Tibial nerve (tissue), 4 donors: ENCODE data around the gene SOX8. TPM values are rescaled to one million over a fixed set of nuclear protein-coding genes. Genes with fewer than 3 reads are reported as not detected.
"Not testable (repeated sequence)": the region's sequence is repeated elsewhere in the genome, so short reads cannot be mapped to it uniquely, and the experiment has no call there.

Experiments used
- DNase-seq, 2 donors: peaks; one replicate each; pipeline ENCODE4 v3.0.0-alpha.2; 2019; ENCODE audit warnings: low spot score in 2 of 2
- H3K27ac ChIP-seq, 4 donors: fragments of 200-600 bp; sonication (generic) in 3 of 4; one replicate each; pipeline ENCODE4 v1.5.1; 2017 to 2019; ENCODE audit warnings: mild to moderate bottlenecking in 1 of 4
- H3K27me3 ChIP-seq, 2 donors: fragments of 200-600 bp; sonication (generic) in 1 of 2; one replicate each; pipeline versions ENCODE4 v1.5.1 to v1.6.0; 2017 to 2019
- H3K36me3 ChIP-seq, 3 donors: fragments of 200-600 bp; sonication (generic); one replicate each; pipeline ENCODE4 v1.5.1; 2018 to 2019
- H3K4me1 ChIP-seq, 4 donors: fragments of 200-600 bp; sonication (generic) in 3 of 4; one replicate each; pipeline ENCODE4 v1.5.1; 2017 to 2019
- H3K4me3 ChIP-seq, 4 donors: fragments of 200-600 bp; sonication (generic) in 3 of 4; one replicate each; pipeline ENCODE4 v1.5.1; 2017 to 2019; ENCODE audit warnings: mild to moderate bottlenecking in 1 of 4, moderate library complexity in 1 of 4
- H3K9me3 ChIP-seq, 4 donors: fragments of 200-600 bp; sonication (generic) in 3 of 4; one replicate each; pipeline ENCODE4 v1.5.1; 2017 to 2019
- EP300 ChIP-seq, 2 donors: sonication (generic); formaldehyde crosslinking; IDR thresholded peaks; one replicate each; pipeline ENCODE4 v1.6.1; 2017; ENCODE audit warnings: antibody characterized with exemption in 2 of 2, mild to moderate bottlenecking in 1 of 2
- POLR2A ChIP-seq, 2 donors: fragments of 450-650 bp; IDR thresholded peaks; one replicate each; pipeline ENCODE4 v1.6.1; 2017; ENCODE audit warnings: antibody characterized with exemption in 2 of 2, mild to moderate bottlenecking in 2 of 2, moderate library complexity in 2 of 2
- WGBS, 2 donors: methylation state at CpG; one replicate each; pipeline ENCODE4 v1.1.5; 2018; 5-methylcytosine and 5-hydroxymethylcytosine counted together
- total RNA-seq, 4 donors: library from RNA; depleted of rRNA; stranded (reverse); fragments of >200 nt; gene quantifications; one replicate each; pipeline ENCODE4 v1.1.0, GENCODE V29; 2016
- TF ChIP-seq, protein P1 (sequence below), 5 experiments: fragments of 200-600 bp in 3 of 5; fragments of 450-650 bp in 2 of 5; sonication (generic) in 3 of 5; IDR thresholded peaks; one replicate each; pipeline ENCODE4 v1.5.1; 2016 to 2019; ENCODE audit warnings: antibody characterized with exemption in 5 of 5, mild to moderate bottlenecking in 3 of 5, moderate library complexity in 2 of 5

SOX8 gene
- total RNA-seq, 4 donors from 2014 or later: 51.3 to 74.5 (median 66.3) TPM

- H3K9me3 ChIP-seq: no peaks in the 10 kb centered on the region
These were observed 40.1 kb downstream of the SOX8 start for GRCh38 chr16:1021553-1022160.

DNA sequence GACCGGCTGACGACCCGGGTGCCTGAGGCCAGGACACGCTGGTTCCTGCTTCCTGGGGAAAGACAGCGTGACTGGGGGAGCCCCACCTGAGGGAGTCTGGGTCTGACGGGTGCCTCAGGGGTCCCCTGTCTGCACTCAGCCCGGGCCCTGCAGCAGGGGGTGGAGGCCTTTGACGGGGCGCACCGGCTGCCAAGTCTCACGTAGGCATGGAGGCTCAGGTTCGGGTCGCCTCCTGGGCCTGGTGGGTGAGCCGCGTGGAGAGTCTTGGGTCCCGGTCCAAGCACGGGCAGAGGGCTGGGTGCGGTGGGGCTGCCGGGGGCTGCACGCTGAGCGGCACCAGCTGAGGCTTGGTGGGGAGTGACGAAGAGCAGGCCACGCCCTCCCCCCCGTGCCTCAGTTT, 40.9 kb downstream of the SOX8 start:
- no peak overlapping the region for H3K4me3 ChIP-seq
- TF ChIP-seq EP300 (IDR thresholded peaks at IDR 0.05) (no peak), POLR2A (IDR thresholded peaks at IDR 0.05) (no peak)
- TF ChIP-seq, protein P1, sequence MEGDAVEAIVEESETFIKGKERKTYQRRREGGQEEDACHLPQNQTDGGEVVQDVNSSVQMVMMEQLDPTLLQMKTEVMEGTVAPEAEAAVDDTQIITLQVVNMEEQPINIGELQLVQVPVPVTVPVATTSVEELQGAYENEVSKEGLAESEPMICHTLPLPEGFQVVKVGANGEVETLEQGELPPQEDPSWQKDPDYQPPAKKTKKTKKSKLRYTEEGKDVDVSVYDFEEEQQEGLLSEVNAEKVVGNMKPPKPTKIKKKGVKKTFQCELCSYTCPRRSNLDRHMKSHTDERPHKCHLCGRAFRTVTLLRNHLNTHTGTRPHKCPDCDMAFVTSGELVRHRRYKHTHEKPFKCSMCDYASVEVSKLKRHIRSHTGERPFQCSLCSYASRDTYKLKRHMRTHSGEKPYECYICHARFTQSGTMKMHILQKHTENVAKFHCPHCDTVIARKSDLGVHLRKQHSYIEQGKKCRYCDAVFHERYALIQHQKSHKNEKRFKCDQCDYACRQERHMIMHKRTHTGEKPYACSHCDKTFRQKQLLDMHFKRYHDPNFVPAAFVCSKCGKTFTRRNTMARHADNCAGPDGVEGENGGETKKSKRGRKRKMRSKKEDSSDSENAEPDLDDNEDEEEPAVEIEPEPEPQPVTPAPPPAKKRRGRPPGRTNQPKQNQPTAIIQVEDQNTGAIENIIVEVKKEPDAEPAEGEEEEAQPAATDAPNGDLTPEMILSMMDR (IDR thresholded peaks at IDR 0.05): no peak
- peaks cover 0 to 48% of the 10 kb centered on the region in 2 donors for H3K27me3 ChIP-seq
- no peaks in the 10 kb centered on the region for H3K9me3 ChIP-seq
- no peak for DNase-seq
- H3K27ac ChIP-seq: no peak overlapping the region
- peaks cover 0 to 25% (median 7%) of the 10 kb centered on the region in 4 donors for H3K4me1 ChIP-seq
- H3K36me3 ChIP-seq: no peaks in the 10 kb centered on the region
- WGBS, 2 donors: 65 to 79% methylated on average over 13 to 16 of the region's 24 CpGs

More at GRCh38 chr16:1021553-1022160, 40.1 kb downstream of the SOX8 start:
- Histone ChIP-seq H3K4me3 (no peak overlapping the region), H3K27ac (no peak overlapping the region), H3K4me1 (peaks cover 0 to 19% (median 7%) of the 10 kb centered on the region in 4 donors), H3K27me3 (peaks cover 0 to 40% of the 10 kb centered on the region in 2 donors), H3K36me3 (no peaks in the 10 kb centered on the region)
- TF ChIP-seq POLR2A (IDR thresholded peaks at IDR 0.05): no peak
- TF ChIP-seq, protein P1 (IDR thresholded peaks at IDR 0.05): no peak
- no peak for TF ChIP-seq EP300 (IDR thresholded peaks at IDR 0.05)
- DNase-seq: no peak
- WGBS, 2 donors: 80 to 81% methylated on average over 21 of the region's 27 CpGs

- Histone ChIP-seq H3K36me3 (no peaks in the 10 kb centered on the region), H3K27me3 (peaks cover 0 to 65% of the 10 kb centered on the region in 2 donors), H3K4me1 (peaks cover 0 to 32% (median 4%) of the 10 kb centered on the region in 4 donors), H3K27ac (no peak overlapping the region), H3K4me3 (no peak overlapping the region), H3K9me3 (no peaks in the 10 kb centered on the region)
- TF ChIP-seq, protein P1 (IDR thresholded peaks at IDR 0.05): no peak
- no peak for TF ChIP-seq POLR2A (IDR thresholded peaks at IDR 0.05)
- no peak for TF ChIP-seq EP300 (IDR thresholded peaks at IDR 0.05)
- DNase-seq: no peak
- WGBS, 2 donors: 79 to 91% methylated on average over 17 to 18 of the region's 20 CpGs
These were observed 42.6 kb downstream of the SOX8 start for GRCh38 chr16:1024138-1024537.

- DNase-seq, H3K9me3 ChIP-seq, H3K4me3 ChIP-seq, H3K27ac ChIP-seq, H3K36me3 ChIP-seq: not testable (repeated sequence)
- H3K27me3 ChIP-seq: peaks cover 0 to 69% of the 10 kb centered on the region in 2 donors
- peaks cover 0 to 24% (median 0%) of the 10 kb centered on the region in 4 donors for H3K4me1 ChIP-seq
- 64 to 66% methylated on average over 20 to 24 of the region's 24 CpGs for WGBS, 2 donors
These were observed 43.7 kb downstream of the SOX8 start for GRCh38 chr16:1025183-1025809.

DNA sequence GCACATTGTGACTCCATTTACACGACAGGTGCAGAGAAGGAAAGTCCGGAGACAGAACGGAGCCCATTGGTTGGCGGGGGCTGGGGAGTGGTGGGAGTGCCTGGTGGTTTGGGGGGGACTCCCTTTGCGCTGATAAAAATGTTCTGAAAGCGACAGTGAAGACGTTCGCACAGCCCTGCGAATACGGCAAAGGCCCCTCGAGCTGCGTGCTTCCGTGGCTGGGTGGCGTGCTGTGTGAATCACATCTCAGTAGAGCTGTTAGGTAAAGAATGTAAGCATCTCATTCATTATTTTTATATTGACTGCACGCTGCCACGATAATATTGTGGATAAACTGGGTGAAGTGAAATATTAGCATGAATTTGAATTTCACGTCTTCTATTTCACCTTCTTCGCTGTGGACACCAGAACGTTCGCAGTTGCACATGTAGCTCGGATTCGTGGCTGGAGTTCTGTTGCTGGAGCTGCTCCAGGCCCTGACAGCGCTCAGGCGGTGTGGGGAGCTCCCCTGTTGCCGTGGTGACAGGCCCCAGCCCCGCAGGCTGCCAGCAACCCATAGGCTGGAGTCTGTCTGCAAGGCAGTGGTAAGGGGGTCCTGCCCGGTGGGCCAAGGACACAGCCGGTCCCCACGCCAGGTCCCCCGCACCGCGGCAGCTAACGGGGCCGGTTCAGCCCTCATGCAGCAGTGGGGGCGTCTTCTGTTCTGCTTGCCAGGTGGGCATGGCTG, 44.6 kb downstream of the SOX8 start:
- Histone ChIP-seq H3K4me3 (no peak overlapping the region), H3K27me3 (peaks cover 0 to 67% of the 10 kb centered on the region in 2 donors), H3K36me3 (no peaks in the 10 kb centered on the region), H3K9me3 (no peaks in the 10 kb centered on the region), H3K27ac (peak overlapping the region in 2 of 4 donors; percentile 64 to 82), H3K4me1 (peaks cover 0 to 26% (median 0%) of the 10 kb centered on the region in 4 donors)
- TF ChIP-seq EP300 (IDR thresholded peaks at IDR 0.05): no peak
- no peak for TF ChIP-seq POLR2A (IDR thresholded peaks at IDR 0.05)
- TF ChIP-seq, protein P1 (IDR thresholded peaks at IDR 0.05): no peak
- WGBS, 2 donors: 68 to 76% methylated on average over 27 to 35 of the region's 35 CpGs
- no peak for DNase-seq
